Measurements from ENCODE around the gene HES6. TPM values are rescaled to one million over a fixed set of nuclear protein-coding genes. Genes with fewer than 3 reads are reported as not detected.

The HES6 gene
- total RNA-seq, 4 donors from 2014 or later = 2.9 to 9.0 (median 6.8) TPM

DNA sequence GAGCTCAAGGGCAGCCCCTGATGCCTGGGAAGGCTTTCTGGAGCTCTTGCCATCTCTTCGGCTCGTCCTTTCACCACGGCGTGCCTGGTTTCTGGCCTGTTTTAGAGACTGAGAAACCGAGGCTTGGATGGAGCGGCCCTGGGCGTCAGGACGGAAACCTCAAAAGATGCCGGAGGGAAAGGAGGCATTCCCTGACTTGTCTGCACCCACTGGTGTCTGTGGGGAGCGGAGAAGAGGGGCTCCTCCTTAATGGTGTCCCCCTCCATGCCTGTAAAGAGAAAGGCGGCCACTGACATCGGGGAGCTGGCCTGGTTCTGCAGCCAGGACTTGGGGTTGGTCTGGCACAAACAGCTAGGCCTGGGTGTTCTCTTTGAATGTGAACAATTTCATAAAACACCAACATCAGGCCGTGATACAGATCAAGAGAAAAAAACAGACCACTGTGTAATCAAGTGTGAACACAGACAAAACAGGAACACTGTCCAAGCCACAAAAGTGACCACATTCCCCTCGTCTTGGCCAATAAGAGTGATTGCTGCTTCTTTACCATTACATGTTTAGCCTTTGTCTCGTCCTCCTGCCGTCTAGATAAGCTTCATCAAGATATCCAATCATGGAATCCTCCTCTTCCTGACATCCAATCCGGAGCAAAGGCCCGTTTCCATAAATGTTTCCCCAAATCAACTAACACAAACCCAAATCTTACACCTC lies 35.7 kb downstream of the HES6 start:
- TF ChIP-seq POLR2A (IDR thresholded peaks at IDR 0.05) (no peak), CTCF (IDR thresholded peaks at IDR 0.05) (no peak)
- intact Hi-C loops (cut with DNase I) = no loop called here
- WGBS, 2 donors = 70 to 75% methylated on average over 12 to 14 of the region's 18 CpGs

GRCh38 chr2:238203094-238203972 lies 36.5 kb downstream of the HES6 start, which contains the start of gene ILKAP:
ILKAP (minus strand) TSS chr2:238203695; CDS start chr2:238203553, 142 bp downstream.
- H3K4me1 ChIP-seq = peaks cover 24 to 31% of the 10 kb centered on the region in 2 donors
- intact Hi-C loops (cut with DNase I) = no loop called here
- H3K27ac ChIP-seq = peak within 1 kb of the TSS; percentile 84 to 88 (median 84)
- H3K9me3 ChIP-seq = no peaks in the 10 kb centered on the region
- DNase-seq = peak; percentile 90 to 92
- H3K4me3 ChIP-seq (replicated peaks in 1 of 3) = peak within 1 kb of the TSS; percentile 51 to 67 (median 64)
- H3K27me3 ChIP-seq = no peaks in the 10 kb centered on the region
- TF ChIP-seq CTCF (IDR thresholded peaks at IDR 0.05) = peak in 1 of 6 experiments; percentile 4
- peak; percentile 47 to 94 for TF ChIP-seq POLR2A (IDR thresholded peaks at IDR 0.05)
- H3K36me3 ChIP-seq = no peaks in the 10 kb centered on the region
- WGBS, 2 donors = 1 to 2% methylated on average over 15 to 36 of the region's 126 CpGs

More for the DNA sequence above, 35.7 kb downstream of the HES6 start:
- peak overlapping the region; percentile 84 to 88 (median 84) for H3K27ac ChIP-seq
- H3K9me3 ChIP-seq = no peaks in the 10 kb centered on the region
- H3K36me3 ChIP-seq = no peaks in the 10 kb centered on the region
- no peaks in the 10 kb centered on the region for H3K27me3 ChIP-seq
- peak overlapping the region in 2 of 3 donors; percentile 31 to 39 for H3K4me3 ChIP-seq (replicated peaks in 1 of 3)
- H3K4me1 ChIP-seq = peaks cover 24% of the 10 kb centered on the region in 2 donors
- no peak for DNase-seq

DNA sequence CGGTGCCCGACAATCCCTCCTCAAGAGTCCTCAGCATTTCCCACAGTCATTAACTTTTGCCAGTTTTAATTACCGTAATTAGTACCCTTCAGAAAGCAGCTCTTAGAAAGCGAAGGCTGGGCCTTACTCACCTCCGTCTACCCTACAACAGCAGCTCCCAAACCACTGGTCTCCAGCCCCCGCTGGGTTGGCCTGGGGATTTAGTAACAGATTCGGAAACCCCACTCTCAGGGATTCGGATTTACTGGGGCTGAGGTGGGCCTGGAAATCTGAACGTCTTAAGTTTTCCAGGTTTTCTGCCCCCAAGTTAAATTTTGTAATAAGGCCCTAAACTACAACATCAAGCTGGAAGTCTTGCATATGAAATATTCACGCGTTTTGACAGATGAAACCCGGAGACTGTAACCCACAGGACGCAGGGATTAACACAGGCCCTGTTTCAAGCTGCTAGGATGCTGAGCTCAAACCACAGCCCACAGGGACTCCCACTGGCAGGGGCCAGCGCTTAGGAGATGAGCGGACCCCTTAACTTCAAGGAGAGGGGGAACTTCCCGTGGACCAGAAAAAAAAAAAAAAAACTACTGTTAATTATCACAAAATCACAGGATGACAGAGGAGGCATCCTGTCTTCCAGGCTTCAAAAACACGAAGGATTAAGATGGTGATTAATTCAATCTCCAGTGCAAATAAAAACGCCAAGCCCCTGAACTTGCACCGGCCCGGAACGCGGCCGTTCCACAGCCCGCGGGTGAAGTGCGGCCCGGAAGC lies 37.3 kb downstream of the HES6 start:
- 6 to 10% methylated on average over 25 to 27 of the region's 27 CpGs for WGBS, 2 donors
- H3K27me3 ChIP-seq = no peaks in the 10 kb centered on the region
- intact Hi-C loops (cut with DNase I) = no loop called here

DNA sequence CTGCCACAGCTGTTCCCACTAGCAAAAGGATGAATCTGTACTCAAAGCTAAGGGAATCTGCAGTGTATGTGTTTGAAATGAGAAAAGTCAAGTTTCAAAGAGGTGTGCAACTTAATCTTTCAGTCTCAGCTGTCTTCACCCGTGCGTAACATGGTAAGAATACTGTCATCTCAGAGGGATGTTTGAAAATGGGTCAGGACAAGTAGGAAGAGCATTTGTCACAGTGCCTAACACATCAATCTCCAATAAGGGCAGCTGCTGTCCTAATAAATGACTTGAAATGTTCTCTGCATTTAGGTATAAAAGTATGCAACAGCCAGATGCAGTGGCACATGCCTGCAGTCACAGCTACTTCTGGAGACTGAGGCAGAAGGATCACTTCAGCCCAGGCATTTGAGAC lies 49.4 kb downstream of the HES6 start:
- Histone ChIP-seq H3K4me1 (no peaks in the 10 kb centered on the region), H3K27me3 (no peaks in the 10 kb centered on the region), H3K27ac (no peak overlapping the region), H3K9me3 (no peaks in the 10 kb centered on the region), H3K4me3 (replicated peaks in 1 of 3) (no peak overlapping the region), H3K36me3 (peaks cover 53 to 64% of the 10 kb centered on the region in 2 donors)
- 79 to 90% methylated on average over 2 of the region's 2 CpGs for WGBS, 2 donors
- DNase-seq = no peak
- intact Hi-C loops (cut with DNase I) = no loop called here
- TF ChIP-seq POLR2A (IDR thresholded peaks at IDR 0.05) = no peak
- no peak for TF ChIP-seq CTCF (IDR thresholded peaks at IDR 0.05)

More for the DNA sequence above, 37.3 kb downstream of the HES6 start:
- no peaks in the 10 kb centered on the region for H3K9me3 ChIP-seq
- peak overlapping the region; percentile 51 to 67 (median 64) for H3K4me3 ChIP-seq (replicated peaks in 1 of 3)
- peak overlapping the region in 2 of 3 donors; percentile 60 to 88 for H3K27ac ChIP-seq
- TF ChIP-seq CTCF (IDR thresholded peaks at IDR 0.05) (no peak), POLR2A (IDR thresholded peaks at IDR 0.05) (no peak)
- DNase-seq = no peak
- no peaks in the 10 kb centered on the region for H3K36me3 ChIP-seq
- peaks cover 24 to 34% of the 10 kb centered on the region in 2 donors for H3K4me1 ChIP-seq

Other genes starting within 250 kb of the HES6 start
- 10 to 100 TPM; 21.8 to 48.2 (median 31.0) TPM for gene SCLY, start 179.0 kb downstream of the HES6 start, total RNA-seq
- gene ESPNL, start 139.7 kb downstream of the HES6 start, total RNA-seq = 1 to 10 TPM in 3 of 4 donors, under 1 TPM in 1; 0.11 to 3.8 (median 2.6) TPM
- under 1 TPM; 0.20 to 0.67 (median 0.38) TPM for gene KLHL30, start 101.4 kb downstream of the HES6 start, total RNA-seq
- 10 to 100 TPM in 1 of 4 donors, 1 to 10 TPM in 3; 2.8 to 15.3 (median 5.8) TPM for gene ERFE, start 81.1 kb downstream of the HES6 start, total RNA-seq
- 10 to 100 TPM; 33.4 to 52.0 (median 41.0) TPM for gene ILKAP, start 36.3 kb downstream of the HES6 start, total RNA-seq
- gene PER2, start 48.6 kb upstream of the HES6 start, total RNA-seq = 10 to 100 TPM in 2 of 4 donors, 1 to 10 TPM in 2; 6.5 to 17.6 (median 9.6) TPM
- gene TRAF3IP1, start 80.5 kb upstream of the HES6 start, total RNA-seq = 10 to 100 TPM; 19.5 to 24.7 (median 22.2) TPM
- gene ASB1, start 186.9 kb upstream of the HES6 start, total RNA-seq = 10 to 100 TPM; 12.4 to 19.5 (median 15.6) TPM